SU-DHL-6 (cell line): ENCODE measurements around the gene TRMT1L.

Source experiments
- CTCF ChIP-seq: fragments of 200-600 bp; sonication (generic); IDR thresholded peaks from one replicate; pipeline ENCODE4 v1.5.1; 2017; ENCODE audit warnings: antibody characterized with exemption, mild to moderate bottlenecking, low read length, moderate library complexity; ENCODE audit not compliant: insufficient read depth, poor library complexity, severe bottlenecking
- EZH2phosphoT487 ChIP-seq: fragments of 200-600 bp; sonication (generic), shearing (Covaris generic); conservative IDR thresholded peaks from 2 replicates; pipeline ENCODE4 v1.6.1; 2018; ENCODE audit warnings: mild to moderate bottlenecking, antibody characterized with exemption, low read length, moderate library complexity, mixed read lengths

GRCh38 chr1:185096531-185096930 lies 60.2 kb downstream of the TRMT1L start:
- no peak for TF ChIP-seq CTCF
- TF ChIP-seq EZH2phosphoT487 = no peak
